T-helper 1 cell treated with Interleukin-12 subunit alpha and Interleukin-12 subunit beta and Interleukin-4 antibody, amounts not matched to agents 30 ng/mL and 1 ng/mL, for 36 hours (primary cell): ENCODE data around the gene LMOD3. TPM values are rescaled to one million over a fixed set of nuclear protein-coding genes. Genes with fewer than 3 reads are reported as not detected.

Experiments used
- intact Hi-C: fragments of 100-400 bp; cut with micrococcal nuclease; formaldehyde crosslinking; loops from one replicate; pipeline ENCODE4 v1.15.1; 2024
- total RNA-seq: library from RNA; stranded (reverse); gene quantifications from 2 replicates; pipeline ENCODE4 v1.2.3, GENCODE V29; 2022

The LMOD3 gene
- total RNA-seq, 1 donor from 2014 or later, result not detected

- intact Hi-C loops, result no loop called here
Observed at GRCh38 chr3:69126216-69126615, 3.8 kb upstream of the LMOD3 start.

DNA sequence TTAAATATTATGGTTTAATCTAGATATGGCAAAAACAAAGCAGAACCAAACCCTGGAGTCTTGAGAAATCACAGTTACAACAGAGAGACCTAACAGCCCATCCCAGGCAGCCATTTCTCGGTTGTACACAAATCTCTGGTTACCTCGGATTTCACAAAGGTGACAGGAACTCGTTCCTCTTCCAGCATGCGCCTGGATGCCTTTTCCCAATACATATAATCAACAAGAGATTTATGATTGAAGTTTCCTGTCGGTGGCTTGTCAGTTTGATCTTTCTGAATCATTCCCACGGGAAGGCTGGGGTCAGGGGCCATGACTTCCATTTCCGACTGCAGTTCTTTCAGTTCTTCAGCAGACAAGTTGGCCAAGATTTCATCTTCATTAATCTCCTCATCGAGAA lies 445 bp downstream of the LMOD3 start:
- intact Hi-C loops, result loop anchor here (1.0 kb wide), 7 partner anchors 39 to 826 kb away; no protein-coding TSS in a partner anchor

- intact Hi-C loops, result loop anchor here (1.0 kb wide), 7 partner anchors 40 to 827 kb away; no protein-coding TSS in a partner anchor
Observed at GRCh38 chr3:69121513-69121912, 882 bp downstream of the LMOD3 start.

DNA sequence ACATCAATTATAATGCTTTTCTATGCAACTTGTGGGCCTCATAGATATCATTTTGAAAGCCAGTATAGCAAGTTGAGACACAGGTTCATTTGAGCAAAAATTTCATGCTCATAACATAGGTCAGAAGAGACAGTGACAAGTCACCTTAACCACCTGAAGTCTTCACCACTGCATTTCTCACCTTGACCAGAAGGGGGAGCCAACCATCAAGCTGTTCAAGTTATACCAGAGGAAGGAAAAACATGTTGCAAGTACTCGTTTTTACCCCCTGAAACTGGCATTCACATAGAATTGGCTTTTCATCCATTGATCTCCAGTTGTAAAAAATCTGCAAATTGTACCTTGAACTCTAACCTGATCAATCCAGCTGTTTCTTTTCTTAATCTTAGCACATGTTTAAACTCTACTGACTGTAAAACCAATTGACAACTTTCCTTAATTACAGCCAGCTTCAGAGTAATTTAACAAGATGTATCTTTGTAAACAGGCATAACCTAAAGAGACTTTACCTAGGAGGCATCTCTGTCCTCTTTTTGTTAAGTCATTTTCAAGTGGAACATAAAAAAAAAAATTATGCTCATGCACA lies 1.4 kb downstream of the LMOD3 start:
- intact Hi-C loops, result loop anchor here (1.0 kb wide), 7 partner anchors 40 to 827 kb away; no protein-coding TSS in a partner anchor

DNA sequence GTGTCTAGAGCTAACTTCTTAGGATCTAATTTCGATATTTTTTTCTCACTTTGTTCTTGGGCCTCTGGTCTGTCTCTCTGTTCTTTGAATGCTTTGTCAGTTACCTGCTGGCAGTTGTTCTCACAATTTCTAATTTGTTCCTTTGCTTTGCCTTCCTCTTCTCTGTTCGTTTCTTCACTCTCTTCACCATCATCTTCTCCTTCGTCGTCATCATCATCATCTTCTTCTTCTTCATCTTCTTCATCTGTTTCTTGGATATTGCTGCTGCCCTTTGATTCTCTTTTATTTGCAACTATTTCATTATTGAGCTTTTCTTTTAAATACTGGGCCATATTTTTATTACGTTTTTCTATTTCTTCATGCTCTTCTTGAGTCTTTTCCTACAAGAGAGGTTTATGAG lies 2.7 kb downstream of the LMOD3 start:
- intact Hi-C loops, result no loop called here

DNA sequence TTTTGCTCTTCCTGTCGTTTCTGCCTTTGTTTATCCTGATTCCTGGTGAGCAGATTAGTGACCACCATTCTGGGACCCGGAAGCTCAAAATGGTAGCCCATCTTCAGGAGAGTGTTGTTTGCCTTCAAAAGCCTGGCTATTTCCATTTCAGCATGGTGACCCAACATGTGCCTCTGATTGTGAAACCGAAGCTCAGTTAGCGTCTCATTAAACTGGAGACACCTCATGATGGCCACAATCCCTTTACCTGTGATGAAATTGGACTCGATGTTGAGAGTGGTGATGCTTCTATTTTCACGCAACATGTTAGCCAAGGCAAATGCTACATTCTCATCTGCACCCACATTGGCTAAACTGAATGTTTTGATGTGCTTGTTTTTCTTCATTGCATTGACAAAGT lies 3.3 kb downstream of the LMOD3 start:
- intact Hi-C loops, result no loop called here

DNA sequence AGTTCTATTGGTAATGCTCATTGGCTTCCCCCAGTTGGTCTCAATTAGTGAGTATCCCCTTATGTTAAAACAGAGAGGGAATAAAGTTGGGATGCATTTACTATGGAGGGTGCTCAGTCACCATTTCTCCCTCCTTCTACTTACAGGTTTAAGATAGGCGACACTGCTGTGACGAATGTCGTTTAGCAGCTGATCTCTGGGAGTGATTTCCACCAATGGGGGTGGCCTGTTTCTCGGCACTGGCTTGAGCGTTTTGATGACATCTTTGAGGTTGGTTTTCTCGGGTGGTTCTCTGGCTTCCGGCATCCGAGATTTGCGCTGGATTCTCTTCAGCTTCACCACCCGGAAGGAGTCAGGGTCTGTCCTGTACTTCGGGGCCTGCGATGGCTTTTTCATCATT lies 3.8 kb downstream of the LMOD3 start:
- intact Hi-C loops, result no loop called here

GRCh38 chr3:69116897-69117296 lies 5.5 kb downstream of the LMOD3 start:
- intact Hi-C loops, result no loop called here

GRCh38 chr3:69116162-69116561 lies 6.2 kb downstream of the LMOD3 start:
- intact Hi-C loops, result no loop called here

DNA sequence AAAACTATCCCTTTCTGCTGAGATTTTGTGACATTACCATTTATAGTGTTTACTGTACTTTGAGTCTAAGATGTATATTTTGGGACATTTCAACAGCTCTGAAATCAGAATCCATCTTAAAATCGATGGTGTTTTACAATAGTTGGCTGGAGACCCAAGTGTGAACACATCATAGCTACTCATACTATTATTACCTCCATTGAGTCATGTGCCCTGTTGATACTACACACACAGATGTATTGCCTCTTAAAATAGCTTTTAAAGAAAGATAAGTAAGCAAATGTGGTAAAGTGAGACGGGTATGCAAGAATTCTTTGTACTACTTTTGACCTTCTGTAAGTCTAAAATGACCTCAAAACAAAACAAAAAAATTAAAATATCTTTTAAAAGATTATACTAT lies 6.7 kb downstream of the LMOD3 start:
- intact Hi-C loops, result no loop called here

DNA sequence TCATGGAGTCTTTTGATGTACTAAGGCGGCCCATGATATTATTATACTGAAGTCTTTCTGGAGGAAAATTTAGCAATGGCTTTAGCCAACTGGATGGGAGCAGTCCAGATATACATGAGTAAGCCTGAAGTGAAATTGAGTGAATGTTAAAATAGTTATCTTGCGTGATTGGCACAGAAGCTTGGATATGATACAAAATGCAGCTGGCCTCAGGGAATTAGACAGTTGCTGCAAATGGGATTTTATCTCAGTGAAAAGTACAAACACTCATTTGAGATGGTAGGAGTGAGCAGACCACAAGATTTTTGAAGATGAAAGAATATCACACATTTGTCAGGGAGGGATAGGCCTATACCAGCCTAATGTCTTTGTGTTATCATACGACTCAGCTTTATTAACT lies 8.9 kb downstream of the LMOD3 start:
- intact Hi-C loops, result no loop called here

DNA sequence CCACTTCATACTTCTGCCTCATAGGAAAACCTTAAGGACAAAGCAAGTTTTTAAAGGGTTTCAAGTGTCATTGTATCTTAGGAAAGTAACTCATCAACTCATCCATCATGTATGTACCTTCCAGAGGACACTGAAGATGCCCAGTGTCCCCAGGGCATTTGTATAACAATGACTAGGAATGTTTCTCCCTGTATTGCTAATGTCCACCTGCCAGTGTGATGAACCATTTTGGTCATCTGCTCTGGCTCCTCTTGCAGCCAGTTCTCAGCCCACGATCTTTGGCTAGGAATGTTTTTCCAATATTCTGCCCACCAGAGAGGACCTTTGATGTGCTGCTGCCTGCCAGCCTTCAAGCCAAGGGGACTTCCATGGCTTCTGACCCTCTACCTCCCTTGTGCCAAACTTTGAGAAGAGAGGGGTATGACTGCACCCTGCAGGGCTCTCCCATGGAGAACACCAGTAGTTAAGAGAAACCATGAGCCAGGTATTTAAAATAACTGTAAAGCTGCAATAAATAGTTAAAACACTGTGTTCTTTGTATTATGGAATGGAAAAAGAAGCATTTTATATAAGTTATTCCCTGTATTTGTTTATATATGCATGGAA lies 11.4 kb downstream of the LMOD3 start:
- intact Hi-C loops, result no loop called here

GRCh38 chr3:69108811-69109210 lies 13.6 kb downstream of the LMOD3 start:
- intact Hi-C loops, result no loop called here

DNA sequence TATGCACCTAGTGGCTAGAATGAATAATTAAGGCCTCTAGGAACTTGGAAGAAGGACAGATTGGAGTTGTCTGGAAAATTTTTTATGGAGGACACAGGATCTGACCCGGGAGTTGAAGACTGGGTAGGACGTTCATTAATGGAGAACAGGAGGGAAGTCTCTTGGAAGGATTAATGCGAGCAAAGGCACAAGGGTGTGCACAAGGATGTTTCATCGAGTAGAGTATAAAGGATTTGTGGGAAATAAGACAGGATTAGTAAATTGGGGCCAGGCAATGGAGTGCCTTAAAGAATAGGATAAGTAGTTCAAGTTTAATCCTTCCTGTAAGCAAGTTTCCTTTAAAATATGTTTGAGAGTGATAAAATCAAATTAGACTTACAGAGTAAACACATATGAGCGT lies 14.6 kb downstream of the LMOD3 start:
- intact Hi-C loops, result no loop called here

DNA sequence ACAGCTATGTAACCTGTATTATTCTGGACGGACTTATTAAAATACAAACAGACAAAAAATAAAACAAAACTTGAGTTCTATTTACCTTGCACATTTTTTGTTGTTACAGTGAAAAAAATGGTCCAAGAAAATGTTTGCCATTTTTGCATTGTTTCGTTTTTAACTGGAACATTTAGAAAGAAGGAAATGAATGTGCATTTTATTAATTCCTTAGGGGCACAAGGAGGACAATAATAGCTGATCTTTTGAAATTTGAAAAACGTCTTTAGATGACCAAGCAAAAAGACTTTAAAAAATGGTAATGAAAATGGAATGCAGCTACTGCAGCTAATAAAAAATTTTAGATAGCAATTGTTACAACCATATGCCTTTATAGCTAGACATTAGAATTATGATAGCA lies 17.1 kb downstream of the LMOD3 start:
- intact Hi-C loops, result no loop called here

DNA sequence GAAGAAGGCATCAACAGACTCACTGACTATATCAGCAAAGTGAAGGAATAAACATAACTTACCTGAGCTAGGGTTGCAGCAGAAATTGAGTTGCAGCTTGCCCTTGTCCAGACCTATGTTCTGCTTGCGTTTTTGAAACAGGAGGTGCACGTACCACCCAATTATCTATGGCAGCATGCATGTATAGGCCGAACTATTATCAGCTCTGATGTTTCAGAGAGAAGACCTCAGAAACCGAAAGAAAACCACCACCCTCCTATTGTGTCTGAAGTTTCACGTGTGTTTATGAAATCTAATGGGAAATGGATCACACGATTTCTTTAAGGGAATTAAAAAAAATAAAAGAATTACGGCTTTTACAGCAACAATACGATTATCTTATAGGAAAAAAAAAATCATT lies 17.8 kb downstream of the LMOD3 start:
- intact Hi-C loops, result no loop called here

GRCh38 chr3:69103123-69103522 lies 19.3 kb downstream of the LMOD3 start:
- intact Hi-C loops, result no loop called here

DNA sequence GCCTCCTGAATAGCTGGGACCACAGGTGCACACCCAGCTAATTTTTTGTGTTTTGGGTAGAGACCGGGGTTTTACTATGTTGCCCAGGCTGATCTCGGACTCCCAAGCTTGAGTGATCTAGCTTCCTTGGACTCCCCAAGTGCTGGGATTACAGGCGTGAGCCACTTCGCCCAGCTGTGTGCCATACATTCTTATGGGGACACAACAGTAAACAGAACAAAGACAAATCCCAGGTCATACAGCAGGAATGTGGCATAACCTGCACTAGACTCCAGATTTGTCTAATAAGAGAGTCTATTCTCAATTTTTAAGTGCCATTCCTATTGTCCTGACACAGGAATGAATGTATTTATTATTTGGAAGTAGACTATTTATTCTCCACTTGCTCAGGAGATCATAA lies 20.0 kb downstream of the LMOD3 start:
- intact Hi-C loops, result no loop called here

- intact Hi-C loops, result no loop called here
Observed at GRCh38 chr3:69099576-69099975, 22.8 kb downstream of the LMOD3 start.

GRCh38 chr3:69097407-69098086 lies 24.8 kb downstream of the LMOD3 start:
- intact Hi-C loops, result no loop called here

GRCh38 chr3:69096299-69096698 lies 26.1 kb downstream of the LMOD3 start:
- intact Hi-C loops, result no loop called here

DNA sequence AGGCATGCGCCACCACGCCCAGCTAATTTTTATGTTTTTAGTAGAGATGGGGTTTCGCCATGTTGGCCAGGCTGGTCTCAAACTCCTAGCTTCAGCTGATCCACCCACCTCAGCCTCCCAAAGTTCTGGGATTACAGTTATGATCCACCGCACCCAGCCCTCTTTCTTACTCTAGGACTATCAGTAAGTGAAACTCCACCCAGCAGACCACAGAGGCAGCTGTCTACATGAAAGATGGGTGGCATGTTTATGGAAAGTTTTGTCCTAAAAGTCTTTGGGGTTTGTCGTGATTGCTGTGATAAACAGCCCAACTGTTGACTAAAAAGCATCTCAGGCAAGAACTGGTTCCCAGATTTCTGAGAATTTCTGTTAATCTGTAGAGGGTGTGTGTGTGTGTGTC lies 26.8 kb downstream of the LMOD3 start:
- intact Hi-C loops, result no loop called here
